NCI-H510A (cell line): ENCODE results near the gene SLC25A34.

Experiments
- DNase-seq: peaks from one replicate; lab custom pipeline; 2025; lab: John Stamatoyannopoulos, UW

SLC25A34 gene

DNA sequence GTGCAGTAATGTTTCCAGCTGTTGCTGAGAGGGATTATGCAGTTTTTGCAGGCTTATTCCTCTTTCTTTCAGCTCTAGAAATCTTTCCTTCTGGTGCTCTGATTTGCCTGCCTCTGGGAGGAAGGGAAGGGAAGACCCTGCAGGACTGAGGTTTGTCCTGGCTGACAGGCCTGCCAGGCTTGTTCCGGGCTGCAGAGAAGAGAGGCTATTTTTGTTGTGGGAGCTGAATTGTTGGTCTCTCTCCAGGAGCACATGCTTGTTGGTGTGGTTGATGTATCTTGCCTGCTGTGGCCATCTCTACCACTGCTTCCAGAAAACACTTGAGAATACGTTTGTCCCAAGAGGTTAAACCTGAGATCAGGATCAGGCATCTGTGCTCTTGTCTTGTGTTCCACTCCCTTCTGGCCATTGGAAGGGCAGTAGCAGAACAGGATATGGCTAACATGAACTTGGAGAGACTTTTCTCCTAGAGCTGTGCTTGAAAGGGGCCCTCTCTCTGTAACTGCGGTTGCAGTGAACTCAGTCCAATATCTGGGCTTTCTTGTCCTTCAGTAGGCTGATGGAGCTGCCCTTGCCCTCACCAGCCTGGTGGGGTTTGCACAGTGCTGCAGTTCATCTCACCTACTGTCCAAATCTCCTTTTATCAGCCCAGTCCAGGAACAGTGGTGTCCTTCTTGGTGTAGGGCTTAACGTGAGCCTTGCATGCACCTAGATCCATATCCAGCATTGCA, 21.5 kb upstream of the SLC25A34 start:
- no peak for DNase-seq

DNA sequence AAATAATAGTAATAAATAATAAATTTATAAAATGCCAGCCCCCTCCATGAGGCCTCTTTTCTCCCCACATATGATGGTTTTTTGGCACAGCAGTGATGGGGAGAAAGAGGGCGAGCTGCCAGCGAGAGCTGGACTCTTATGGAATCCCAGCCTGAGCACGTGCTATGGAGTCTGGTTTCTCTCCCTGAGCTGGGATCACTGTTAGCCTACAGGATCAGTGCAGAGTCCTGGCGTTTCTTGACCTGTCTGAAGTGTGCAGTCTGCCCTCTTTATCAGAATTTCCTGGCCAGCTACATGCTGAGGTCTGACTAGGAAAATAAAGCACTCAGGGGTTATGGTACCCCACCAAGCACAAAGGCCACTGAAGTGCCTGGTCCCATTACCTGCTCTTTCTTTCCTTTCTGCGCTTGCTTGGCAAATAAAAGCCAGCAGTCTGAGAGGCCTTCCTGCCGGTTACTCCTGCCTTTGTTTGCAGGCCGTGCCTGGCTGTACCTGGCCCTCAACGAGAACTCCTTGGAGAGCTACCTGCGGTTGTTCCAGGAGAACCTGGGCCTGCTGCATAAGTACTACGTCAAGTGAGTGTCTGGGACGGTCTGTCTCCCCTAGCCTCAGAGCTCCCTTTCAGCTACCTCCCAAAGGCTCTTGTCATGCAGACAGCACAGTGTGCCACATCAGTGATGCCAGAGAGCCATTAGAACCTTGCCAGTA, 18.5 kb upstream of the SLC25A34 start:
- no peak for DNase-seq

DNA sequence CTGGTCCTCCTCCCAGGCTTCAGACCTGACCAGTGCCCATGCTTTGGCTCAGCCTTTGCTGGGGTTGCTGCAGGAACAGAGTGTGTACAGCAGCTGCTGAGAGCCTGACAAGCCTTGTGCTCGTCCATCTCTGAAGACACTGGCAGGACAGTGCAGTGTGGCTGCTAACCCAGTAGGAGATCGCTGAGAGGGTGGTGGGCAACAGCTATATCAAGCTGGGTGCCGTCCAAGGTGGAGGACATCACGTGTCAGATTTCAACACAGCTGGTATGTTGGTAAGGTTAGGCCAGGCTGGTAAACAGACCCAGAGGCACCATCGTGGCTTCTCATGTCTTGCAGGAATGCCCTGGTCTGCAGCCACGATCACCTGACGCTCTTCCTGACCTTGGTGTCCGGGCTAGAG, 17.9 kb upstream of the SLC25A34 start:
- DNase-seq, result no peak

DNA sequence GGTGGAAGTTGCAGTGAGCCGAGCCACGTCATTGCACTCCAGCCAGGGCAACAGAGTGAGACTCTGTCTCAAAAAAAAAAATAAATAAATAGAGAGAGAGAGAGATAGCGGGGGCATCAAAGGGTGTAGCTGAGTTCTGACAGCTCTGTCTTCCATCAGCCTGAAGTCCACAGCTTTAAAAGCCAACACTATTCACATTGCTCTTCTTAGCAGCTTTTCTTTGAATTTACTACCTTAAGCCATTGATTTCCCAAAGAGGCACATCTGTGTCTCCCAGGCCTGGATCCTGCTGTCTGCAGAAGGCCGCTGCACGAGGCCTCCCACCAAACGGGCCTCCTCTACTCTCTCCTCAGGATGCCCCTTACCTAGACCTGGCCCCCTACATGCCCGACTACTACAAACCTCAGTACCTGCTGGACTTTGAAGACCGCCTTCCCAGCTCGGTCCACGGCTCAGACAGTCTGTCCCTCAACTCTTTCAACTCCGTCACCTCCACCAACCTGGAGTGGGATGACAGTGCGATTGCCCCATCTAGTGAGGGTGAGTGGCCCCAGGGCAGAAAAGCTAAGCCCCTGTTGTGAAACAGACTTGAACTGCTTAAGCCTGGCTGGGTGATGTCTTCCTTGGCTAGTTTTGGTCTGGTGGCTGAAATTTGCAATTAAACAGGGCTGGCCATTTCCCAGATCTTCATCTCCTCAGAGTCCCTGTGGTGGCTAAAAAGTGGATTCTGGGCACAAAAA, 16.5 kb upstream of the SLC25A34 start:
- no peak for DNase-seq

DNA sequence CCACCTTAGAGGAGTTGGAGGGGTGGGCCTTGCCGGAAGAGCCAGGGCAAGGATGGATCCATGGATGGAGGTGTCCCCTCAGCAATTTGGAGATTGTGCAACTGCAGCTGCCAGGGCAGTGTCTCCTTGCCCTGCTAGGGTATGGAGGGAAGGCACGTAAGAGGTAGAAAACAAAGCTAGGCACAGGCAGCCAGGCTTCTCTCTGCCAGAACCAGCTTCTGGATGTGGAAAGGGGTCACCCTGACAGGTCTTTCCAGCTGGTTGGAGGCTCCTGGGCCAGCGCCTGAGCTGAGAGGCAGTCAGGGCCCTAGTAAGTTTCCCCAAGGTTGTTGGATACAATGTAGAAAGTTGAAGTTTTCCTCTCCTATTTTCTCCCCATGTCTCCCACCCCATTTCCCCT, 15.2 kb upstream of the SLC25A34 start:
- no peak for DNase-seq

DNA sequence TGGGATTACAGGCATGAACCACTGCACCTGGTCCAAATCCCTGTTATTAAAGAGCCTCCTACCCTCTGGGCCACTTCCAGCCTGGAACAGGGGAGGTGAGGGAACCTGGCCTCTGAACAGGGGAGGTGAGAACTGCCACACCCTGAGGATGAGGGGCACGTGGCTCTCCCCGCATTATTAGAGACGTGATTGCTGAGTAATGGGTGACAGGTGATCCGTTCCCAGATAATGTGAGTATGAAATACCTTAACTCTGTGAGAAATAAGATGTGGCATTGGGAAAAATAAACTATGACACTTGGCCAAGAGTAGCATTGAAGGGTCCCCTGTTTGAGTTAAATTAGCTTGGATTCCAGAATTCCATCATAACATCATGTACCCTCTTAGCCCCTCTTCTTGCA, 13.6 kb upstream of the SLC25A34 start:
- no peak for DNase-seq

DNA sequence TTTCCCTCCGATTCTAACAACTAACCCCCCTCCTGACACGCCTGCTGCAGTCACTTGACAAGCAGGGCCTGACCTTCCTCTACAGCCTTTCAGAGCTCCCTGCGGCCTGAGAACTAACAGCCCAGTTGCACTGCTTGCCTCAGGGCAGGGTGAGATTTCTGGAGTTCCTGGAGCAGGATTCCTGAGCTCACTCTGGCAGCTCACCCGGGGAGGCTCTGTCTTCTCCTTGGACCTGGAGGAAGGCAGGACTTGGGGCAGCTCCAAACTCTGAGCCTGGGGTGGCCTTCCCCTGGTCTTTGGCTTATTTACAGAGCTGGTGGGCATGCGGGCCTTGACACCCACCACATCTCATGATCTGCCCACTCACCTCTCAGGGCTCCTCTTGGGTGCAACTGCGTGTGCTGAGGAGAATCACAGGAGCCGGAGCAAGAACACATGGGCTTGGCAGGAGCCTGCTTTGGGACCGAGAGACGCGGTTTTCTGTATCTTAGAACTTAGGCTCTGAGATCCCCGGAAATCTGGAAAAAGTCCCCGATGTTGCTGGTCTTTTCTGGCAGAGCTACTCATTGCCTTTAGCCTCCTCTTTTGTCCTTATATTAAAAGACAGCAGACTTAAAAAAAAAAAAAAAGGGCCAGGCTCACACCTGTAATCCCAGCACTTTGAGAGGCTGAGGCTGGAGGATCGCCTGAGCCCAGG, 13.1 kb upstream of the SLC25A34 start:
- DNase-seq, result no peak

DNA sequence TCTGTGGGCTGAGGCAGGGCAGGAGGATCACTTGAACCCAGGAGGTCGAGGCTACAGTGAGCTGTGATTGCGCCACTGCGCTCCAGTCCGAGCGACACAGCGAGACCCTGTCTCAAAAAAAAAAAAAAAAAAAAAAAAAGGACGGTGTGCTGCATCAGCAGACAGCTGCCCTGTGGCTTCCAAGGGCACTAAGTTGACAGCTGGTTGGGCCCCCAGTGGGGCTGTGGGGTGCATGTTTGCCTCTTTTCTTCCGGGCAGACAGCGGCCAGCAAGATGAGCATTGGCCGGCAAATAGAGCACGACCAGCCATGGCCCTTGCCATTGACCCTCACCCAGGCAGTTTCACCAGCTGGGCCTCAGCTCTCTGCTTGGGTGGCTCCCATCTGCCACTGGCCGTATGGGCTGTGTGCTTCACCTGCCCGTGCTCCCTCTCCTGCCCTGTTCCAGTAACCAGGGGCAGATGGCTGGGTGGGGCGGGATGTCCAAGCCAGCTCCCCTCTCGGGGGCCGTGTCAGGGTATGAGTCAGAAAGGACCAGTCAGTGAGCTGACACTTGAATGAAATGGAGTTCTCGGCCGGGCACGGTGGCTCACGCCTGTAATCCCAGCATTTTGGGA, 12.3 kb upstream of the SLC25A34 start:
- DNase-seq, result no peak

DNA sequence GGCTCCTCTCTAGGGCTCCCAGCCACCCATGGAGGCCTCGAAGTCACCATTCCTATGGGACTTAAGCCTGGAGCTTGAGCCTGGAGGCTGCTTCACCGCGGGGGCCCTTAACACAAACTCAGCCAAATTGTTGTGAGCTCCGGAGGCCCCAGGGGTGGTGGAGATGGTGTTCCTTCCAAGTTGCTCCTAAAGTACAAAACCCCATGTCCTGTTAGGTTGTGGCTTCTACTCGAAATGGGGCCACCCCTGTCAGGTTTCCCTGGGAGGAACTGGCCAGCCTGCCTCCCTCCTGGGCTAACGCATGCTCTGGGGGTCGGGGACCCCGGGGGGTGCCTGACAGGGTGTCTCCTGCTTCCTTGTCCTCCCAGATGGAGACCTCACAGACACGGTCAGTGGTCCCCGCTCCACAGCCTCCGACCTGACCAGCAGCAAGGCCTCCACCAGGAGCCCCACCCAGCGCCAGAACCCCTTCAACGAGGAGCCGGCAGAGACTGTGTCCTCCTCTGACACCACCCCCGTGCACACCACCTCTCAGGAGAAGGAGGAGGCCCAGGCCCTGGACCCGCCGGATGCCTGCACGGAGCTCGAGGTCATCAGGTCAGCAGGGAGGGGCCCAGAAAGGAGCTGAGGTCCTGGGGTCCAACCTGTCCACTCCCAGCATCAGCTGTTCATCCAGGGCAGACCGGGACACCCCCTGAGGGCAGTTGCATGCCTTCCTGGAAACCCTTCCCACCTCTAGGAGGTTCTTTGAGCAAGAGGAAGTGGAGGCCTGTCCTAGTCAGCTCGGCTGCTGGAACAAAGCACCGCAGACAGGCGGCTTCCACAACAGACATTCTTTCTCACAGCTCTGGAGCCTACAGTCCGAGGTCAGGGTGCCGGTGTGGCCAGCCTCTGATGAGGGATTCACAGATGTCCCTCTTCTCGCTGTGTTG, 10.8 kb upstream of the SLC25A34 start:
- no peak for DNase-seq

DNA sequence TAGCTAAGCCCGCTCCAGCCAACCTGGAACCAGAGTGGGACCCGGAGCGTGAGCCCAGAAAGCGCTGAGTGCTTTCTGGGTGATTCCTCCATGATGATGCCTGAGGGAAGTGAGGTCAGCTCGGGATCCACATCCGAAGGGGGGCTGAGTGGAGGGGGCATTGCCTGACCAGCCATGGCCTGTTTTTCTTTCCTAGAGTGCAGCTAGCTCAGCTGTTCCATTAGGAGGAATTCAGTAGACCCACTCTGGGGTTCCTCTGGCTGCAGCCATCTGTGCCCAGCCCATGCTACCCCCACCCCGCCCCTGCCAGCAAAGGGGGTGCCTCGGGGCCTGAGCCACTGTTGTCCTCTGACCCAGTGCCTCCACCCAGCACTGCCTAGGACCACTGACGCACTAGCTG, 9.6 kb upstream of the SLC25A34 start:
- DNase-seq, result no peak

DNA sequence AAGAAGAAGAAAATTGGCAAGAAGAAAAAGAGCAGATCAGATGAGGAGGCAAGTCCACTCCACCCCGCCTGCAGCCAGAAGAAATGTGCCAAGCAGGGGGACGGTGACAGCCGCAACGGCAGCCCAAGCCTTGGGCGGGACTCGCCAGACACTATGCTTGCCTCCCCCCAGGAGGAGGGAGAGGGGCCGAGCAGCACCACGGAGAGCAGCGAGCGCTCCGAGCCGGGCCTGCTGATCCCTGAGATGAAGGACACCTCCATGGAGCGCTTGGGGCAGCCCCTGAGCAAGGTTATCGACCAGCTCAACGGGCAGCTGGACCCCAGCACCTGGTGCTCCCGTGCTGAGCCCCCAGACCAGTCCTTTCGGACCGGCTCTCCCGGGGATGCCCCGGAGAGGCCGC, 9.0 kb upstream of the SLC25A34 start:
- no peak for DNase-seq

DNA sequence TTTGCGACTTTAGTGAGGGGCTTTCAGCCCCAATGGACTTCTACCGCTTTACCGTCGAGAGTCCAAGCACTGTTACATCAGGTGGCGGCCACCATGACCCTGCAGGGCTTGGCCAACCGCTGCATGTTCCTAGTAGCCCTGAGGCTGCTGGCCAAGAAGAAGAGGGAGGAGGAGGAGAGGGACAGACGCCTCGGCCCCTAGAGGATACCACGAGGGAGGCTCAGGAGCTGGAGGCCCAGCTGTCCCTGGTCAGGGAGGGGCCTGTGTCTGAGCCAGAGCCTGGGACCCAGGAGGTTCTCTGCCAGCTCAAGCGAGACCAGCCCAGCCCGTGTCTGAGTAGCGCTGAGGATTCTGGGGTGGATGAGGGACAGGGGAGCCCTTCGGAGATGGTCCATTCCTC, 8.6 kb upstream of the SLC25A34 start:
- no peak for DNase-seq

DNA sequence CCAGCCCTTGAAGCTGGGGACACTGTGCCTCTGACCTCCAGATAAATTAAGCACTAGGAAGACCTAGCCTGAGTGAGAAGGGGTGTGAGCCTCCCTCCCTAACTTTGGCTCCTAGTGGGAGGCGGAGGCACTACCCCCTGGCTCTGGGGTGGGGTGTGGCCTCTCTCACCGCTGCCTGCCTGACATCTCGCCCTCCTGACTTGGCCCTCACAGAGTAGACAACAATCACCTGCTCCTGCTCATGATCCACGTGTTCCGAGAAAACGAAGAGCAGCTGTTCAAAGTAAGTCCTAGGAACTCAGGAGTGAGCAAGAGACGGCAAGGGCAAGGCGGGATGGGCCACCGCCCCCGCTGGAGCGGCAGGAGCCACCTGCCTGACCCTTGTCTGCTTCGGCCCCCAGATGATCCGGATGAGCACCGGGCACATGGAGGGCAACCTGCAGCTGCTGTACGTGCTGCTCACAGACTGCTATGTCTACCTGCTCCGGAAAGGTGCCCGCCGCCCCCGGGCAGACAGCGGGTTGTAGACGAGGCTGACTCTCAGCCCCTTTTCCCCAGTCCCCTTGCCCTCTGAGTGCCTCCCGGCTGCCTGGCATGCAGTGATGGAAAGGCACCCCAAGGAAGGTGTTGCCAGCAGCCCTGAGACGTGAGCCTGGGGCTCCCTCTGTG, 8.1 kb upstream of the SLC25A34 start:
- no peak for DNase-seq

DNA sequence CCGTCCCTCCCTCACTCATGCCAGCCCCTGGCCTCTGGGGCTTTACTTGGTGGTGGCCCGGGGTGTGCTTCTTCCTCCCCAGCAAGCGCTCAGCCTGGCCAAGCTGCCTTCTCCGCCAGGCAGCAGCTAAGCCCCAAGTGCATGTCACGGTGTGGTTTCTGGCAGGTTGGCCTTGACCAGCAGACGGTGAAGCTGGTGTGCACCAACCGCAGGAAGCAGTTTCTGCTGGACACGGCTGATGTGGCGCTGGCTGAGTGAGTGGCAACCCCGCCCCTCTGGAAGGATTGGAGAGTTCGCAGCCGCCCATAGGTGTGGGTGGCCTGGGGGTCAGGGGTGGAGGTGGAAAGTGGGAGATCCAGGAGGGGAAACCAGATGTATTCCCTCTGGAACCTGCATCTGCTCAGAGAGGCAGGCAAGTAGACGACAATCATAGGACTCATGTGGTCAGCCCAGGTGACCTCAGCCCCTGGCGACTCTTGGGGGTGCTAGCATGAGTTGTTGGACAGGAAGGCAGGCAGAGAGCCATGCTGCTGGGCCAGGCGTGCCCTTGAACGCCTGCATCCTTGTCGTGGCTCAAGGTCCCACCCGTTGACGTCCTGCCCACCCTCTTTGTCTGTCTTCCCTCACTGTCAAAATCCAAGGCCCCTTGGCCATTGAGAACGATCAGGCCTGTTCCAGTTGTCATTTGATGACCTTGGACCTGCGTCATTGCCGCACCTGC, 7.0 kb upstream of the SLC25A34 start:
- no peak for DNase-seq

DNA sequence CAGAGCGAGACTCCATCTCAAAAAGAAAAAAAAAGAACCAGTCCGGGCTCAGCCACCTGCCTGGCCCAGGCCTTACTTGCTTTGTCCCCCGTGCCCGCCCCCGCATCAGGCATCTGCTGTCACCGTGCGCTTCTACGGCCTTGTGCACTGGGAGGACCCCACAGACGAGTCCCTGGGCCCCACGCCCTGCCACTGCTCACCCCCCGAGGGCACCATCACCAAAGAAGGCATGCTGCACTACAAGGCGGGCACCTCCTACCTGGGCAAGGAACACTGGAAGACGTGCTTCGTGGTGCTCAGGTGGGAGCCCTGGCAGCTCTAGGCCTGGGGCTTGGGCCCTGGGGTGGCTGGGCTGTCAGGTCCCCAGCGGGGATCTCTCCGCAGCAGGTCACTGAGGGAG, 5.6 kb upstream of the SLC25A34 start:
- no peak for DNase-seq

DNA sequence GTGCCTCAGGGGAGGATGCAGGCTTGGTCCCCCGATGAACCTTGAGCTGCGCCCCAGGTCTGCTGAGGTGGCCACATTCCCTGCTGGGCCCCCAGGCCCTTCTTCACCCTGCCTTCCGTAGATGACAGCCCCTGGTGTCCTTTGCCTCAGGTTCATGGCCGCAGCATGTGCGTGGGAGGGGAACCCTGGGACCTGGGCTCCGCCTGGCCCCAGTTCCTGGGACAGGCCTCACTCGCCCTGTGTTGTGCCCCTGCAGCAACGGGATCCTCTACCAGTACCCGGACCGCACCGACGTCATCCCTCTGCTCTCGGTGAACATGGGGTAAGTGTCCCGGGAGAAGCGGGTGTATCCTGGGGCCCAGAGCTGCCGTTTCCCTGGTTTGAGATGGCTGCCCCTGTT, 5.1 kb upstream of the SLC25A34 start:
- no peak for DNase-seq

DNA sequence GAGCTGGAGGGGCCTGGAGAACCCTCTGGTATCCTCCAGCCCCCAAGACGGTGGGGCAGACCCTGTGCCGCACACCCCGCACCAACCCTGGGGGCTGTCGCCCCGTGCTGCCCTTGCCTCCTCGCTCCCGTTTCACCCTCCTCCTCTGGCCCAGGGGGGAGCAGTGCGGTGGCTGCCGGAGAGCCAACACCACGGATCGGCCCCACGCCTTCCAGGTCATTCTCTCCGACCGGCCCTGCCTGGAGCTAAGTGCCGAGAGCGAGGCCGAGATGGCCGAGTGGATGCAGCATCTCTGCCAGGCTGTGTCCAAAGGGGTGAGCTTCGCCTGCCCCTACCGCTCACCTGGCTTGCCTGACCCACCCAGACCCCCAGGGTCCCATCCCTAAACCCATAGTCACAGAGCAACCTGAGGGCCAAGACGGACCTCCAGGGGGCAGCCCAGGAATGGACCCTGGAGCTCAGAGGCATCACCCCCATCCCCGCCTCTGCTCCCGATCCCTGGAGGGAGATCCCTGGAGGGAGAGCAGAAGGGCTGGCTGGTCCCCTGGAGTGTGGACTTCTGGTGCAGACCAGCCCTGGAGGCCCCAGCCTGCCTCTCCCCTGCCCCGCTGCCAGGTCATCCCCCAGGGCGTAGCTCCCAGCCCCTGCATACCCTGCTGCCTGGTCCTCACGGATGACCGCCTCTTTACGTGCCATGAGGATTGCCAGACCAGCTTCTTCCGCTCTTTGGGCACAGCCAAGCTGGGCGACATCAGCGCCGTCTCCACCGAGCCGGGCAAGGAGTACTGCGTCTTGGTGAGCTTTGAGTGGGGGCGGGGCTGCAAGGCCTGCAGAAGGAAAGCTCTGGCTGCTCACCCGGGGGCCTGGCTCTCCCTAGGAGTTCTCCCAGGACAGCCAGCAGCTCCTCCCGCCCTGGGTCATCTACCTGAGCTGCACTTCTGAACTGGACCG, 4.0 kb upstream of the SLC25A34 start:
- DNase-seq, result no peak

DNA sequence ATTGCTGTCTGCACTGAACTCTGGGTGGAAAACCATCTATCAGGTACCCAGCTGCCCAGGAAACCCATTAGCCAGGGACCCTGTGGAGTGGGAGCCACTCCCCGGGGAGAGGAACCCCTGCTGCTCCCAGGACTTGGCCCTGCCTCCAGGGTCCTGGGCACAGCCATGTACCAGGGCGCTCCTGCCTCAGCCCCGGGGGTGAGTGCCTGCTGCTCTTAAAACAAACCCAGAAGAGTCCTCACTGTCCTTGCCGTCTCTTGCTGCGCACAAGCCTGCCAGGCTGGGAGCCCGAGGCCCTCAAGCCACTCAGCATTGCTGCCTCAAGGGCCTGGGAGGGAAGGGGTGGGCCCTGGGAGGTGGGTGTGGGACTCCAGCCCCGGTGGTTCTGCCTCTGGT, 3.4 kb upstream of the SLC25A34 start:
- no peak for DNase-seq
